Trophoblast cell (in vitro differentiated cells and primary cell): ENCODE results near the gene ATP6V1B1.

Source experiments
- DNase-seq, 2 donors: peaks; one replicate each; pipeline ENCODE4 v3.0.0-alpha.2; 2016
- H2AFZ ChIP-seq: 2 replicates; pipeline ENCODE4 v1.6.1; 2013; ENCODE audit warnings: low read length, moderate library complexity, mild to moderate bottlenecking; ENCODE audit not compliant: insufficient read depth, poor library complexity
- H2AK5ac ChIP-seq: 2 replicates; pipeline ENCODE4 v1.6.1; 2013; ENCODE audit warnings: mild to moderate bottlenecking, low read length
- H2BK120ac ChIP-seq: 2 replicates; pipeline ENCODE4 v1.6.1; 2013; ENCODE audit warnings: low read length, mild to moderate bottlenecking, moderate library complexity; ENCODE audit not compliant: insufficient read depth, poor library complexity
- H2BK12ac ChIP-seq: 2 replicates; pipeline ENCODE4 v1.6.1; 2013; ENCODE audit warnings: mild to moderate bottlenecking, low read length, moderate library complexity
- H2BK5ac ChIP-seq: 2 replicates; pipeline ENCODE4 v1.6.1; 2013; ENCODE audit warnings: low read length, low read depth, moderate library complexity, mild to moderate bottlenecking; ENCODE audit not compliant: poor library complexity
- H3K14ac ChIP-seq: 2 replicates; pipeline ENCODE4 v1.6.1; 2013; ENCODE audit warnings: mild to moderate bottlenecking, low read length
- H3K18ac ChIP-seq: 2 replicates; pipeline ENCODE4 v1.6.1; 2013; ENCODE audit warnings: mild to moderate bottlenecking, low read length
- H3K23ac ChIP-seq: 2 replicates; pipeline ENCODE4 v1.6.1; 2013; ENCODE audit warnings: low read length
- H3K27ac ChIP-seq: 2 replicates; pipeline ENCODE4 v1.5.1; 2013; ENCODE audit warnings: low read depth, mild to moderate bottlenecking, inconsistent platforms, low read length, moderate library complexity
- H3K27me3 ChIP-seq: 2 replicates; pipeline ENCODE4 v1.6.1; 2013; ENCODE audit warnings: inconsistent platforms, mild to moderate bottlenecking, low read length, moderate library complexity; ENCODE audit not compliant: insufficient read depth
- H3K36me3 ChIP-seq, 2 experiments: 1 replicate in 1 of 2; 2 replicates in 1 of 2; pipeline ENCODE4 v1.6.1; 2013; ENCODE audit warnings: low read length in 2 of 2, mild to moderate bottlenecking in 2 of 2, moderate library complexity in 1 of 2; ENCODE audit not compliant: insufficient read depth in 2 of 2, control insufficient read depth in 1 of 2
- H3K4ac ChIP-seq: 2 replicates; pipeline ENCODE4 v1.6.1; 2013; ENCODE audit warnings: low read depth, mild to moderate bottlenecking, low read length, moderate library complexity
- H3K4me1 ChIP-seq, 2 experiments: 1 replicate in 1 of 2; 2 replicates in 1 of 2; pipeline ENCODE4 v1.6.1; 2013; ENCODE audit warnings: low read length in 2 of 2, mild to moderate bottlenecking in 2 of 2, moderate library complexity in 1 of 2; ENCODE audit not compliant: insufficient read depth in 2 of 2, control insufficient read depth in 1 of 2
- H3K4me2 ChIP-seq: 2 replicates; pipeline ENCODE4 v1.6.1; 2013; ENCODE audit warnings: inconsistent platforms, mild to moderate bottlenecking, low read length, moderate library complexity
- H3K4me3 ChIP-seq: 2 replicates; pipeline ENCODE4 v1.5.1; 2013; ENCODE audit warnings: mild to moderate bottlenecking, low read depth, low read length, inconsistent platforms
- H3K79me1 ChIP-seq: one replicate; pipeline ENCODE4 v1.6.1; 2013; ENCODE audit warnings: low read length
- H3K79me2 ChIP-seq: 2 replicates; pipeline ENCODE4 v1.6.1; 2013; ENCODE audit warnings: low read length, mild to moderate bottlenecking; ENCODE audit not compliant: control insufficient read depth, insufficient read depth, poor library complexity
- H3K9ac ChIP-seq: 2 replicates; pipeline ENCODE4 v1.6.1; 2013; ENCODE audit warnings: mild to moderate bottlenecking, low read length
- H3K9me3 ChIP-seq: 2 replicates; pipeline ENCODE4 v1.6.1; 2013; ENCODE audit warnings: low read depth, mild to moderate bottlenecking, control low read depth, inconsistent platforms, low read length; ENCODE audit not compliant: insufficient read depth
- H4K12ac ChIP-seq: 2 replicates; pipeline ENCODE4 v1.6.1; 2013; ENCODE audit warnings: low read depth, mild to moderate bottlenecking, low read length, moderate library complexity
- H4K8ac ChIP-seq: 2 replicates; pipeline ENCODE4 v1.6.1; 2013; ENCODE audit warnings: low read depth, mild to moderate bottlenecking, low read length, moderate library complexity
- H4K91ac ChIP-seq: one replicate; pipeline ENCODE4 v1.6.1; 2013; ENCODE audit warnings: low read depth, mild to moderate bottlenecking, low read length, moderate library complexity
- WGBS: extraction: QIAGEN DNeasy Blood & Tissue Kit; methylation state at CpG from one replicate; pipeline ENCODE4 v1.1.7; 2013; ENCODE audit warnings: missing lambda C conversion rate; ENCODE audit not compliant: insufficient read length, insufficient coverage; ENCODE audit errors: extremely low coverage; 5-methylcytosine and 5-hydroxymethylcytosine counted together

The ATP6V1B1 gene

GRCh38 chr2:70931376-70932000 is 4.2 kb upstream of the ATP6V1B1 start:
- Histone ChIP-seq H3K4me3 (no peak overlapping the region), H3K9me3 (no peaks in the 10 kb centered on the region), H3K9ac (no peak overlapping the region), H2AFZ (no peak overlapping the region), H2BK5ac (no peak overlapping the region), H4K91ac (no peak overlapping the region), H3K4me1 (no peaks in the 10 kb centered on the region), H3K4ac (no peak overlapping the region), H2BK120ac (no peak overlapping the region), H2BK12ac (no peak overlapping the region), H3K4me2 (no peak overlapping the region), H4K12ac (no peak overlapping the region), H3K23ac (no peak overlapping the region), H3K79me2 (no peaks in the 10 kb centered on the region), H3K14ac (no peak overlapping the region), H3K18ac (no peak overlapping the region), H2AK5ac (no peak overlapping the region), H4K8ac (no peak overlapping the region), H3K36me3 (no peaks in the 10 kb centered on the region), H3K27ac (no peak overlapping the region), H3K79me1 (no peaks in the 10 kb centered on the region), H3K27me3 (no peaks in the 10 kb centered on the region)
- no peak for DNase-seq
- no CpG with 5 or more reads among the region's 9 CpGs for WGBS

- no peak overlapping the region for H4K12ac ChIP-seq
- H3K18ac ChIP-seq, result no peak overlapping the region
- no peak overlapping the region for H2BK12ac ChIP-seq
- no CpG with 5 or more reads among the region's 21 CpGs for WGBS
- H2BK5ac ChIP-seq, result no peak overlapping the region
- no peak overlapping the region for H3K9ac ChIP-seq
- no peak overlapping the region for H2AK5ac ChIP-seq
- no peak overlapping the region for H3K4me3 ChIP-seq
- H3K79me1 ChIP-seq, result no peaks in the 10 kb centered on the region
- H4K8ac ChIP-seq, result no peak overlapping the region
- DNase-seq, result no peak
- H2AFZ ChIP-seq, result no peak overlapping the region
- no peak overlapping the region for H3K27ac ChIP-seq
- no peak overlapping the region for H2BK120ac ChIP-seq
- H3K9me3 ChIP-seq, result no peaks in the 10 kb centered on the region
- H3K27me3 ChIP-seq, result no peaks in the 10 kb centered on the region
- no peaks in the 10 kb centered on the region for H3K79me2 ChIP-seq
- no peak overlapping the region for H3K4ac ChIP-seq
- H3K23ac ChIP-seq, result no peak overlapping the region
- H3K4me1 ChIP-seq, result peaks cover 0 to 4% of the 10 kb centered on the region in 2 experiments
- no peak overlapping the region for H3K4me2 ChIP-seq
- no peaks in the 10 kb centered on the region for H3K36me3 ChIP-seq
- no peak overlapping the region for H3K14ac ChIP-seq
- H4K91ac ChIP-seq, result no peak overlapping the region
These were observed 3.0 kb upstream of the ATP6V1B1 start for GRCh38 chr2:70932631-70933230.

DNA sequence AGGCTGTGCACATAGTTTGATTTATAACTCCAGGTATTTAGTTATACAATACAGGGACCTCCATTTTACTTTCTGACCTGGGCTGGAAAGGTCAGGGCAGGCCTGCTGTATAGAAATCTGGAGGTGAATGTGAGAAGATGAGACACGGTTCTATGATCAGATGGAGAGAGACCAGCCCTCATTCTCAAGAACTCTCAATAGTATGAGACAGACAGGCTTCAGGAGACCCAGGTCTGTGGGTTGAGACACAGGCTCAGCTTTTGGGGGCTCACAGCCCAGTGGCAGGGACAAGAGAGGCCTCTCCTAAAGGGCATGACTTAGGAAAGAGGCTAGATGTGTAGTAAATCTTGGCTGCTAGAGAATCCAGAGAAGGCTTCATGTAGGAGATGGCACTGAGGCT is 719 bp upstream of the ATP6V1B1 start:
- Histone ChIP-seq H3K14ac (no peak overlapping the region), H3K4me1 (peaks cover 6 to 9% of the 10 kb centered on the region in 2 experiments), H3K18ac (no peak overlapping the region), H4K12ac (no peak overlapping the region), H3K4ac (no peak overlapping the region), H4K8ac (no peak overlapping the region), H3K4me3 (no peak overlapping the region), H2BK5ac (no peak overlapping the region), H2AK5ac (no peak overlapping the region), H3K27me3 (peaks cover 10% of the 10 kb centered on the region), H3K79me1 (no peaks in the 10 kb centered on the region), H3K9me3 (no peaks in the 10 kb centered on the region), H3K4me2 (no peak overlapping the region), H3K36me3 (no peaks in the 10 kb centered on the region), H3K27ac (no peak overlapping the region), H2BK120ac (no peak overlapping the region), H3K79me2 (no peaks in the 10 kb centered on the region), H2AFZ (no peak overlapping the region), H2BK12ac (no peak overlapping the region), H3K9ac (no peak overlapping the region), H4K91ac (no peak overlapping the region), H3K23ac (no peak overlapping the region)
- WGBS, result no CpG with 5 or more reads among the region's 1 CpG
- no peak for DNase-seq

GRCh38 chr2:70936165-70936978 is 672 bp downstream of the ATP6V1B1 start:
- Histone ChIP-seq H3K9ac (no peak overlapping the region), H2BK5ac (no peak overlapping the region), H3K18ac (no peak overlapping the region), H3K27me3 (peaks cover 11% of the 10 kb centered on the region), H2AK5ac (no peak overlapping the region), H3K79me2 (no peaks in the 10 kb centered on the region), H3K4ac (no peak overlapping the region), H3K23ac (no peak overlapping the region), H3K4me3 (no peak overlapping the region), H3K79me1 (no peaks in the 10 kb centered on the region), H2BK12ac (no peak overlapping the region), H3K36me3 (no peaks in the 10 kb centered on the region), H4K12ac (no peak overlapping the region), H3K14ac (no peak overlapping the region), H2AFZ (no peak overlapping the region), H3K4me1 (peaks cover 6 to 9% of the 10 kb centered on the region in 2 experiments), H3K4me2 (no peak overlapping the region), H3K27ac (no peak overlapping the region), H4K91ac (no peak overlapping the region), H2BK120ac (no peak overlapping the region), H4K8ac (no peak overlapping the region), H3K9me3 (no peaks in the 10 kb centered on the region)
- WGBS, result no CpG with 5 or more reads among the region's 10 CpGs
- DNase-seq, result no peak
